SJSA1 (cell line): ENCODE measurements around the gene FBXO48. TPM values are rescaled to one million over a fixed set of nuclear protein-coding genes. Genes with fewer than 3 reads are reported as not detected.

Experiments
- total RNA-seq: library from RNA; depleted of rRNA; stranded (reverse); fragments of >200 nt; shearing (Covaris generic); gene quantifications from 2 replicates; pipeline ENCODE4 v1.2.3, GENCODE V29; 2014; rRNA removed

Gene FBXO48
- total RNA-seq, 1 experiment from 2014 or later, result 0.74 TPM

Other genes with a start within 250 kb of the FBXO48 start
- 18.7 and 26.5 TPM in 2 replicates for gene PPP3R1, start 214.8 kb downstream of the FBXO48 start, total RNA-seq
- 5.0 and 14.0 TPM in 2 replicates for gene CNRIP1, start 147.3 kb downstream of the FBXO48 start, total RNA-seq
- gene PLEK, start 102.0 kb downstream of the FBXO48 start, total RNA-seq, result not detected in 2 replicates
- 1.2 and 1.8 TPM in 2 replicates for gene APLF, start 291 bp upstream of the FBXO48 start, total RNA-seq
- 0.03 TPM in 1 of 2 replicates, not detected in the other for gene PROKR1, start 176.3 kb upstream of the FBXO48 start, total RNA-seq